ENCODE measurements around the gene PPFIA4. TPM values are rescaled to one million over a fixed set of nuclear protein-coding genes. Genes with fewer than 3 reads are reported as not detected.

The PPFIA4 gene
- total and polyA plus RNA-seq, 7 donors: 8.3 to 99.8 (median 29.1) TPM

DNA sequence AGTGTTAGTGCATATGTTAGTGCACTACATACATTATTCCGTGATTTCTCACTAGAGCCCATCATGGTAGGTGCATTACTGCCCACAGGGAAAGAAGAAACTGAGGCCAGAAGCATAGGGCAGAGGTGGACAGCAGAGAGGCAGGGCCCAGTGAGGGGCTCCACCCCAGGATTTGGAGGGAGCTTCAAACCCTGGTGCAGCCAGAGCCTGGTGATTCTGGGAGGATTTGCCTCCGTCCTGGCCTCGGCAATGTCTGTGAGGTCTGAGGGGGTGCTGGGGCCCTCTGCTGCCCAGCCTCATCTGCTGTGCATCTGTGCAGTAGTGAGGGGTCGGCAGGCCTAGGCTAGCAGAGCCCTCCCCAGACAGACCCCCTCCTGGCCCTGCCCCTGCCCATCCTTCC, 22.8 kb downstream of the PPFIA4 start:
- Histone ChIP-seq H3K27ac (no peak overlapping the region), H3K4me1 (peaks cover 7% of the 10 kb centered on the region), H3K4me3 (no peak overlapping the region), H3K27me3 (ENCODE audit: insufficient read depth in 3 of 3, low read length in 2 of 3) (no peaks in the 10 kb centered on the region), H3K9me3 (no peaks in the 10 kb centered on the region), H3K36me3 (ENCODE audit: insufficient read depth in 1 of 2, low read depth in 1 of 2) (peaks cover 0 to 83% of the 10 kb centered on the region in 2 donors)
- DNase-seq (no peak), ATAC-seq (no peak)
- TF ChIP-seq CTCF (IDR thresholded peaks at IDR 0.05): no peak
- intact Hi-C loops (cut with DNase I): no loop called here
- WGBS, 3 donors: 82 to 87% (median 86%) methylated on average over 3 to 4 of the region's 4 CpGs

DNA sequence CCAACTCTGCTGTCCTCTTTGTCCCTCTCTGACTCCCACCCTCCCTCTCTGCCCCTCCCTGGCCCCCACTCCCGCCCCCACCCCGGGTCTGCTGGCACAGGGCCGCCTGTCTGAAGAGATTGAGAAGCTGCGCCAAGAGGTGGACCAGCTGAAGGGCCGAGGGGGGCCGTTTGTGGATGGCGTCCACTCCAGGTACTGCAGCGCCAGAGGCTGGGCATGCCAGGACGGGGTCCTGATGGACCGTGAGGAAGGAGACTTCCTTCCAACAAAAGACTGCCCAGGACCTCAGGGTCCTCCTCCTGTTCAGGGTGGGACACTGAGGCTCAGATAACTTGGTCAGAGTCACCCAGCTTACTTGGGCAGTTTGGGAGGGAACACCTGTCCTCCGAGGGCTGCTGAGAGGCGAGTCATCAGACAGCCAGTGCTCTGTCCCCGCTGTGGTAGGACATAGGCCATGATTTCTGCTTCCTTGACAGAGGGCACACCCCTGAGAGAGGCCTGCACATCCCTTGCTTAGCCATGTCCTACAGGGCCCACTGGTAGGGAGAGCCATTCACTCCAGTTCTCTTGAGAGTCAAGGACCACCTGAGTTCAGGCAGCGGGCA, 23.4 kb downstream of the PPFIA4 start:
- Histone ChIP-seq H3K36me3 (ENCODE audit: insufficient read depth in 1 of 2, low read depth in 1 of 2) (peaks cover 0 to 82% of the 10 kb centered on the region in 2 donors), H3K27me3 (ENCODE audit: insufficient read depth in 3 of 3, low read length in 2 of 3) (no peaks in the 10 kb centered on the region), H3K27ac (no peak overlapping the region), H3K4me3 (no peak overlapping the region), H3K4me1 (peaks cover 7% of the 10 kb centered on the region), H3K9me3 (no peaks in the 10 kb centered on the region)
- WGBS, 3 donors: 75 to 89% (median 76%) methylated on average over 12 to 14 of the region's 14 CpGs
- TF ChIP-seq CTCF (IDR thresholded peaks at IDR 0.05): no peak
- intact Hi-C loops (cut with DNase I): no loop called here
- peak in 1 of 4 donors; percentile 36 for ATAC-seq
- DNase-seq: no peak

- 83 to 90% (median 88%) methylated on average over 4 of the region's 4 CpGs for WGBS, 3 donors
- H3K36me3 ChIP-seq (ENCODE audit: insufficient read depth in 1 of 2, low read depth in 1 of 2): peaks cover 0 to 82% of the 10 kb centered on the region in 2 donors
- peaks cover 7% of the 10 kb centered on the region for H3K4me1 ChIP-seq
These were observed 24.5 kb downstream of the PPFIA4 start for GRCh38 chr1:203050826-203051225.

GRCh38 chr1:203051841-203052324, 25.6 kb downstream of the PPFIA4 start:
- no peak for TF ChIP-seq CTCF (IDR thresholded peaks at IDR 0.05)

More at GRCh38 chr1:203050826-203051225, 24.5 kb downstream of the PPFIA4 start:
- Histone ChIP-seq H3K4me3 (no peak overlapping the region), H3K9me3 (no peaks in the 10 kb centered on the region), H3K27me3 (ENCODE audit: insufficient read depth in 3 of 3, low read length in 2 of 3) (no peaks in the 10 kb centered on the region), H3K27ac (no peak overlapping the region)
- no peak for DNase-seq
- ATAC-seq: no peak
- intact Hi-C loops (cut with DNase I): no loop called here
- no peak for TF ChIP-seq CTCF (IDR thresholded peaks at IDR 0.05)

More at GRCh38 chr1:203051841-203052324, 25.6 kb downstream of the PPFIA4 start:
- DNase-seq: peak; percentile 65 to 69
- H3K27ac ChIP-seq: no peak overlapping the region
- peaks cover 0 to 82% of the 10 kb centered on the region in 2 donors for H3K36me3 ChIP-seq (ENCODE audit: insufficient read depth in 1 of 2, low read depth in 1 of 2)
- H3K9me3 ChIP-seq: no peaks in the 10 kb centered on the region
- H3K4me3 ChIP-seq: no peak overlapping the region
- peak; percentile 50 to 90 (median 75) for ATAC-seq
- H3K27me3 ChIP-seq (ENCODE audit: insufficient read depth in 3 of 3, low read length in 2 of 3): no peaks in the 10 kb centered on the region
- intact Hi-C loops (cut with DNase I): no loop called here
- WGBS, 3 donors: 28 to 41% (median 28%) methylated on average over 16 to 20 of the region's 20 CpGs
- H3K4me1 ChIP-seq: peaks cover 7% of the 10 kb centered on the region
